Stomach (tissue), 4 donors: Measurements from ENCODE around the gene NT5C1B.

Experiments
- CTCF ChIP-seq, 7 experiments: fragments of 450-650 bp in 4 of 7; fragments of 200-600 bp in 3 of 7; sonication (generic) in 3 of 7; IDR thresholded peaks; one replicate each; pipeline ENCODE4 v1.5.1; 2016 to 2019; ENCODE audit warnings: antibody characterized with exemption in 7 of 7, control low read depth in 2 of 7, mild to moderate bottlenecking in 1 of 7
- EP300 ChIP-seq: sonication (generic); formaldehyde crosslinking; IDR thresholded peaks from one replicate; pipeline ENCODE4 v1.6.1; 2017; ENCODE audit warnings: antibody characterized with exemption
- POLR2A ChIP-seq, 4 donors: fragments of 450-650 bp; IDR thresholded peaks; one replicate each; pipeline ENCODE4 v1.6.1; 2016; ENCODE audit warnings: antibody characterized with exemption in 4 of 4, control low read depth in 2 of 4, mild to moderate bottlenecking in 1 of 4, moderate library complexity in 1 of 4
- POLR2AphosphoS5 ChIP-seq, 3 donors: sonication (generic); formaldehyde crosslinking; IDR thresholded peaks; one replicate each; pipeline ENCODE4 v1.6.1; 2016; ENCODE audit warnings: antibody characterized with exemption in 3 of 3

DNA sequence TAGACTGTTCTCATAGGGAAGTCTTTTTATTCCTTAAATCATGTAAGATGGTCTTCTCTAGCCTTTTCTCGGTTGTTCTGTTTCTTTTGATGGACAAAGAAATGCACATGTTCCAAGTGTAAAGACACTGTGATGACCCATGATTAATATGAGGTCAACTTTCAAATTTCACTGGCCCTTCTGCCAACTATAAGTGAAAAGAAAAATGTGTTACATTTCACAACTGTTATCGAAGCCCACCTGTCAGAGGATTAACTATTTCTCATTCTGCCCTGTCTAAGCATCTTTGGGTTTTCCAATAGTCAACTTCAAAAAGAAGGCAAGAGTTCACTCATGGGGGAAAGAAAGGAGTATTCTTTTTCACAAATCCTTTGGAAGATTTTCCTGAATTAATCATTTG, 32.2 kb downstream of the NT5C1B start:
- TF ChIP-seq CTCF (IDR thresholded peaks at IDR 0.05) (no peak), EP300 (no peak), POLR2A (IDR thresholded peaks at IDR 0.05) (no peak), POLR2AphosphoS5 (IDR thresholded peaks at IDR 0.05) (no peak)
